CD14-positive monocyte (primary cell): Measurements from ENCODE around the gene NUTM2E. TPM values are rescaled to one million over a fixed set of nuclear protein-coding genes. Genes with fewer than 3 reads are reported as not detected.
"Not testable (repeated sequence)": the region's sequence is repeated elsewhere in the genome, so short reads cannot be mapped to it uniquely, and the experiment has no call there.

Experiments
- DNase-seq, 3 donors: peaks; one replicate each; pipeline ENCODE4 v3.0.0-alpha.2; 2011 to 2022
- H2AFZ ChIP-seq: 2 replicates; pipeline ENCODE4 v1.6.0; 2012; ENCODE audit warnings: mild to moderate bottlenecking, low read depth, low read length, inconsistent platforms; ENCODE audit not compliant: insufficient read depth, poor library complexity, severe bottlenecking
- H3K27ac ChIP-seq, 2 donors: 1 replicate in 1 of 2; 2 replicates in 1 of 2; pipeline ENCODE4 v1.5.1; 2012 to 2013; ENCODE audit warnings: low read length in 2 of 2, control low read depth in 1 of 2, inconsistent platforms in 1 of 2, low read depth in 1 of 2, mild to moderate bottlenecking in 1 of 2
- H3K27me3 ChIP-seq, 2 donors: one replicate each; pipeline versions ENCODE4 v1.6.0 to v1.6.1; 2011 to 2013; ENCODE audit warnings: low read length in 2 of 2; ENCODE audit not compliant: control insufficient read depth in 2 of 2, insufficient read depth in 2 of 2
- H3K36me3 ChIP-seq, 2 donors: replicated peaks in 1 of 2; 1 replicate in 1 of 2; 2 replicates in 1 of 2; pipeline versions ENCODE4 v1.5.1 to v1.6.1; 2012 to 2013; ENCODE audit warnings: low read length in 2 of 2, control low read depth in 1 of 2, inconsistent platforms in 1 of 2, mild to moderate bottlenecking in 1 of 2; ENCODE audit not compliant: insufficient read depth in 2 of 2, control insufficient read depth in 1 of 2
- H3K4me1 ChIP-seq, 2 donors: 1 replicate in 1 of 2; 2 replicates in 1 of 2; pipeline versions ENCODE4 v1.5.1 to v1.6.1; 2012 to 2013; ENCODE audit warnings: low read length in 2 of 2, control low read depth in 1 of 2, inconsistent platforms in 1 of 2, mild to moderate bottlenecking in 1 of 2, moderate library complexity in 1 of 2; ENCODE audit not compliant: insufficient read depth in 2 of 2, control insufficient read depth in 1 of 2
- H3K4me2 ChIP-seq: replicated peaks from 2 replicates; pipeline ENCODE3; 2012; ENCODE audit warnings: low read length, moderate library complexity, mild to moderate bottlenecking; ENCODE audit not compliant: poor library complexity, severe bottlenecking; ENCODE audit errors: extremely low read depth
- H3K4me3 ChIP-seq, 3 experiments: fragments of 200-600 bp in 1 of 3; sonication (generic) in 1 of 3; replicated peaks in 1 of 3; 1 replicate in 2 of 3; 2 replicates in 1 of 3; pipeline ENCODE4 v1.5.1; 2011 to 2013; ENCODE audit warnings: low read length in 3 of 3, mild to moderate bottlenecking in 3 of 3, control low read depth in 2 of 3, low read depth in 2 of 3, inconsistent platforms in 1 of 3, moderate library complexity in 1 of 3
- H3K79me2 ChIP-seq: 2 replicates; pipeline ENCODE4 v1.6.0; 2012; ENCODE audit warnings: mild to moderate bottlenecking, control low read depth, inconsistent platforms, low read length, moderate library complexity; ENCODE audit not compliant: insufficient read depth
- H3K9ac ChIP-seq: 2 replicates; pipeline ENCODE4 v1.6.0; 2017; ENCODE audit warnings: low read length, mild to moderate bottlenecking; ENCODE audit not compliant: insufficient read depth, poor library complexity, severe bottlenecking
- H3K9me3 ChIP-seq, 2 donors: replicated peaks in 1 of 2; 1 replicate in 1 of 2; 2 replicates in 1 of 2; pipeline versions ENCODE4 v1.5.1 to v1.6.1; 2012 to 2013; ENCODE audit warnings: low read length in 2 of 2, control low read depth in 1 of 2; ENCODE audit not compliant: control insufficient read depth in 1 of 2, insufficient read depth in 1 of 2
- H4K20me1 ChIP-seq: 2 replicates; pipeline ENCODE4 v1.6.0; 2012; ENCODE audit warnings: mild to moderate bottlenecking, low read length, control low read depth, moderate library complexity; ENCODE audit not compliant: insufficient read depth
- H3K27ac Mint-ChIP-seq, 7 donors: one replicate each; pipeline ENCODE4 v1.8.0; 2020; ENCODE audit warnings: mild to moderate bottlenecking in 7 of 7, mixed read lengths in 7 of 7, moderate library complexity in 6 of 7, inconsistent platforms in 2 of 7
- H3K27me3 Mint-ChIP-seq, 3 donors: one replicate each; pipeline ENCODE4 v1.8.0; 2021 to 2022; ENCODE audit warnings: low read depth in 3 of 3, mild to moderate bottlenecking in 3 of 3, mixed read lengths in 3 of 3, moderate library complexity in 3 of 3, inconsistent platforms in 1 of 3
- H3K36me3 Mint-ChIP-seq, 2 donors: one replicate each; pipeline ENCODE4 v1.8.0; 2020; ENCODE audit warnings: mixed read lengths in 2 of 2, inconsistent platforms in 1 of 2, mild to moderate bottlenecking in 1 of 2
- H3K4me1 Mint-ChIP-seq: one replicate; pipeline ENCODE4 v1.8.0; 2020; ENCODE audit warnings: mild to moderate bottlenecking, mixed read lengths
- H3K4me3 Mint-ChIP-seq, 2 donors: one replicate each; pipeline ENCODE4 v1.8.0; 2020; ENCODE audit warnings: mild to moderate bottlenecking in 2 of 2, mixed read lengths in 2 of 2, moderate library complexity in 1 of 2
- H3K9me3 Mint-ChIP-seq, 7 donors: one replicate each; pipeline ENCODE4 v1.8.0; 2020 to 2022; ENCODE audit warnings: mixed read lengths in 7 of 7, mild to moderate bottlenecking in 6 of 7, moderate library complexity in 6 of 7, inconsistent platforms in 2 of 7
- CTCF ChIP-seq: fragments of 200-600 bp; IDR thresholded peaks from one replicate; pipeline ENCODE4 v1.8.0; 2022; ENCODE audit warnings: antibody characterized with exemption, mild to moderate bottlenecking
- WGBS: methylation state at CpG from one replicate; pipeline ENCODE4 v1.1.5; 2013; ENCODE audit warnings: missing lambda C conversion rate; ENCODE audit not compliant: insufficient coverage; 5-methylcytosine and 5-hydroxymethylcytosine counted together
- intact Hi-C, 2 donors: fragments of 100-400 bp; cut with micrococcal nuclease; formaldehyde crosslinking; loops; one replicate each; pipeline versions ENCODE4 v1.15.0 to v1.15.1; 2023
- polyA plus RNA-seq, 3 donors: library from polyadenylated mRNA; depleted of rRNA in 1 of 3; unstranded in 2 of 3; stranded (reverse) in 1 of 3; fragments of 300-500 nt in 2 of 3; fragments of >200 nt in 1 of 3; fragmentation: Illumina TruSeq in 2 of 3; gene quantifications; 1 replicate in 2 of 3; 2 replicates in 1 of 3; pipeline ENCODE4 v1.2.3, GENCODE V29; 2012 to 2021

Gene NUTM2E
- polyA plus RNA-seq, 3 donors = 0.20 TPM; not detected in 2

GRCh38 chr10:79779310-79779938 lies 47.1 kb upstream of the NUTM2E start:
- not testable (repeated sequence) for H3K4me2 ChIP-seq

GRCh38 chr10:79779992-79780391 lies 46.5 kb upstream of the NUTM2E start:
- H3K9me3 Mint-ChIP-seq, H3K27ac Mint-ChIP-seq, H3K27ac ChIP-seq, H3K27me3 ChIP-seq, H3K4me1 ChIP-seq, H3K9me3 ChIP-seq, H3K27me3 Mint-ChIP-seq, H3K4me3 ChIP-seq, intact Hi-C loops, H3K4me3 Mint-ChIP-seq, H4K20me1 ChIP-seq, H2AFZ ChIP-seq, H3K79me2 ChIP-seq, H3K36me3 Mint-ChIP-seq, H3K4me2 ChIP-seq, H3K4me1 Mint-ChIP-seq, H3K9ac ChIP-seq, DNase-seq, H3K36me3 ChIP-seq: not testable (repeated sequence)
- WGBS = no CpG with 5 or more reads among the region's 2 CpGs

More at GRCh38 chr10:79779310-79779938, 47.1 kb upstream of the NUTM2E start:
- H2AFZ ChIP-seq, H3K27me3 Mint-ChIP-seq, H3K9me3 ChIP-seq, H3K9me3 Mint-ChIP-seq, H3K4me1 Mint-ChIP-seq, H3K4me3 ChIP-seq, H3K27ac Mint-ChIP-seq, H3K4me1 ChIP-seq, intact Hi-C loops, H3K36me3 Mint-ChIP-seq, H4K20me1 ChIP-seq, H3K79me2 ChIP-seq, H3K9ac ChIP-seq, H3K36me3 ChIP-seq, H3K27ac ChIP-seq, H3K27me3 ChIP-seq: not testable (repeated sequence)
- WGBS = no CpG with 5 or more reads among the region's 14 CpGs
- H3K4me3 Mint-ChIP-seq = peak overlapping the region in 1 of 2 donors; percentile 72
- DNase-seq = peak; percentile 46 to 68 (median 50)
- peak; percentile 73 for TF ChIP-seq CTCF

- H3K9me3 ChIP-seq, intact Hi-C loops, H3K4me1 Mint-ChIP-seq, H3K79me2 ChIP-seq, H3K36me3 Mint-ChIP-seq, H3K36me3 ChIP-seq, DNase-seq, H3K4me1 ChIP-seq, H3K27ac ChIP-seq, H3K9ac ChIP-seq, H3K9me3 Mint-ChIP-seq, H3K27me3 ChIP-seq, H3K4me3 Mint-ChIP-seq, H3K27me3 Mint-ChIP-seq, H3K4me3 ChIP-seq, H4K20me1 ChIP-seq, H2AFZ ChIP-seq, H3K4me2 ChIP-seq, H3K27ac Mint-ChIP-seq: not testable (repeated sequence)
- WGBS = no CpG with 5 or more reads among the region's 3 CpGs
These were observed 45.0 kb upstream of the NUTM2E start for GRCh38 chr10:79781584-79781983.

- H3K4me2 ChIP-seq, H2AFZ ChIP-seq, intact Hi-C loops, H3K27ac Mint-ChIP-seq, H3K9me3 Mint-ChIP-seq, H3K27me3 ChIP-seq, H3K4me1 ChIP-seq, H3K9ac ChIP-seq, H3K4me3 Mint-ChIP-seq, H3K27me3 Mint-ChIP-seq, DNase-seq, H3K36me3 Mint-ChIP-seq, H3K9me3 ChIP-seq, H3K4me3 ChIP-seq, H3K4me1 Mint-ChIP-seq, H3K79me2 ChIP-seq, H3K27ac ChIP-seq, H4K20me1 ChIP-seq, H3K36me3 ChIP-seq: not testable (repeated sequence)
These were observed 39.0 kb upstream of the NUTM2E start for GRCh38 chr10:79787455-79787952.
